ENCODE results near the gene AKAP12. TPM values are rescaled to one million over a fixed set of nuclear protein-coding genes. Genes with fewer than 3 reads are reported as not detected.

Gene AKAP12
- total RNA-seq, 3 donors from 2014 or later: 40.7 to 368 (median 127) TPM

DNA sequence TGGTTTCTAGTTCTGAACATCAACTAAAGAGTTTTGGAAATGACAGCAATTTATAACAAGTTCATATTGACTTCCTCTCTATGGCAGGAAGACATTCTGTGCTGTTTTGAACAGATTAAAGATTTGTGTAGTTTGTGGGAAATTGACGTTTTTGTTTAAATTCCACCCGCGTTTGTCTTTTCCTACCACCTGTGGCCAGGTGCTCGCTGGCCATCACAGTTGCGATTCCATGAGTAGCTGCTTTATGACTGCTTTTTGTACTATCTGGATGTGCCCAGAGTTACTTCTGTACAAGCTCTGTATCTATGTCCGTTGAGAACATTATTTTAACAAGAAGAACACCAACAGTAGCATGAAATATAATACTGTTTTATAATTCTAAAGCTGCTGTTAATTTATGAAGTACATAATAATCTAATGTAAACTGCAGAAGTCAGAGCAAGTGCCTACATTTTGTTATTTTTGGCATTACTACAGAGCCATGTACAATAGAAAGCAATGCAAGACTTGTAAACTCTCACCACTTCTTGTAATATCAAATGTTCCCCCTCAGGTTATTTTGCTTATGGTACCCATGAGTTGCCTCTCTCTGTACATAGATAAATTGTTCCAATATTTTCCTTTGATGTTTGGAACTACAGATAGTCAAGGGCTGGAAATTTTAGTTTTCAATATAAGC, 118.1 kb downstream of the AKAP12 start:
- no peak for DNase-seq (ENCODE audit: low spot score in 2 of 2)
- Histone ChIP-seq H3K4me1 (no peaks in the 10 kb centered on the region), H3K36me3 (no peaks in the 10 kb centered on the region), H3K27me3 (no peaks in the 10 kb centered on the region), H3K9me3 (no peaks in the 10 kb centered on the region), H3K4me3 (no peak overlapping the region), H3K27ac (no peak overlapping the region)
- intact Hi-C loops (cut with DNase I; ENCODE audit: low total_unique reads): no loop called here
- TF ChIP-seq, protein P1, sequence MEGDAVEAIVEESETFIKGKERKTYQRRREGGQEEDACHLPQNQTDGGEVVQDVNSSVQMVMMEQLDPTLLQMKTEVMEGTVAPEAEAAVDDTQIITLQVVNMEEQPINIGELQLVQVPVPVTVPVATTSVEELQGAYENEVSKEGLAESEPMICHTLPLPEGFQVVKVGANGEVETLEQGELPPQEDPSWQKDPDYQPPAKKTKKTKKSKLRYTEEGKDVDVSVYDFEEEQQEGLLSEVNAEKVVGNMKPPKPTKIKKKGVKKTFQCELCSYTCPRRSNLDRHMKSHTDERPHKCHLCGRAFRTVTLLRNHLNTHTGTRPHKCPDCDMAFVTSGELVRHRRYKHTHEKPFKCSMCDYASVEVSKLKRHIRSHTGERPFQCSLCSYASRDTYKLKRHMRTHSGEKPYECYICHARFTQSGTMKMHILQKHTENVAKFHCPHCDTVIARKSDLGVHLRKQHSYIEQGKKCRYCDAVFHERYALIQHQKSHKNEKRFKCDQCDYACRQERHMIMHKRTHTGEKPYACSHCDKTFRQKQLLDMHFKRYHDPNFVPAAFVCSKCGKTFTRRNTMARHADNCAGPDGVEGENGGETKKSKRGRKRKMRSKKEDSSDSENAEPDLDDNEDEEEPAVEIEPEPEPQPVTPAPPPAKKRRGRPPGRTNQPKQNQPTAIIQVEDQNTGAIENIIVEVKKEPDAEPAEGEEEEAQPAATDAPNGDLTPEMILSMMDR (IDR thresholded peaks at IDR 0.05): no peak
- TF ChIP-seq POLR2A (IDR thresholded peaks at IDR 0.05) (no peak), POLR2AphosphoS5 (IDR thresholded peaks at IDR 0.05) (no peak)

DNA sequence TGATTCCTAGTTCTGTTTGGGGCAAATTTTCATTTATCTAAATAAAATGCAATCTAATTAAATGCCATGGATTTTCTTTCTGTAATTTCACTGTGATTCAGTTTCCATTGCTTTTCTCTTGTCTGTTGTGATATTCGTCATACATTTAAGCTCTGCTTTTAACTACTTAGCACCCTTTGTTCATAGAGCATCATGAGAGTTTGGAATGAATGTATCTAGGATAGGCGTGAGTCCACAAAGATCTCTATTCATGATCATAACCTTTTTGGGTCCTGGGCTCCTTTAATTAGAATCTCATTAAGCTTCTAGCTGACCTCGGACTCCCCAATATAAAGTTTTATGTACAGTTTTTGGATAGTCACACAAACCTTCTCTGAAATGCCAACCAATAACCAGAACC, 118.7 kb downstream of the AKAP12 start:
- H3K36me3 ChIP-seq: no peaks in the 10 kb centered on the region
- no peak overlapping the region for H3K4me3 ChIP-seq
- intact Hi-C loops (cut with DNase I; ENCODE audit: low total_unique reads): no loop called here
- H3K27me3 ChIP-seq: no peaks in the 10 kb centered on the region
- no peaks in the 10 kb centered on the region for H3K4me1 ChIP-seq
- TF ChIP-seq POLR2A (IDR thresholded peaks at IDR 0.05): no peak
- TF ChIP-seq POLR2AphosphoS5 (IDR thresholded peaks at IDR 0.05): no peak
- TF ChIP-seq, protein P1 (IDR thresholded peaks at IDR 0.05): no peak
- no peak overlapping the region for H3K27ac ChIP-seq
- H3K9me3 ChIP-seq: no peaks in the 10 kb centered on the region
- DNase-seq (ENCODE audit: low spot score in 2 of 2): no peak

DNA sequence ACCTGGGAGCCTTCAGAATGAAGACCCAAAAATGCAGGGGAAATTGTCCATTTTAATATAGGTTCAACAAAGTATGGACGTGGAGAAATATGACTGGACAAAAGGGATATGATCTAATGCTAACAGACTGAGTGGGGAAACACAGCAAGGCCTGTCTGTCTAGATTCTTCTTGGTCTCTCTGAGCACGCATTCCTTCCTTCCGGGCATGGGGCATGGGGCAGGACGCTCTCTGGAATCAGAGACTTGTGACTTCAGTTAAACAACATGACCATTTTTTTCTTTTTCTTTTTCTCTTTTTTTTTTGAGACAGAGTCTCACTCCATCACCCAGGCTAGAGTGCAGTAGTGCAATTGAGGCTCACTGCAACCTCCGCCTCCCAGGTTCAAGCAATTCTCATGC, 119.7 kb downstream of the AKAP12 start:
- H3K27me3 ChIP-seq: no peaks in the 10 kb centered on the region
- no peaks in the 10 kb centered on the region for H3K9me3 ChIP-seq
- H3K36me3 ChIP-seq: no peaks in the 10 kb centered on the region
- intact Hi-C loops (cut with DNase I; ENCODE audit: low total_unique reads): no loop called here
- no peak overlapping the region for H3K4me3 ChIP-seq
- DNase-seq (ENCODE audit: low spot score in 2 of 2): no peak
- no peaks in the 10 kb centered on the region for H3K4me1 ChIP-seq
- H3K27ac ChIP-seq: no peak overlapping the region
- TF ChIP-seq, protein P1 (IDR thresholded peaks at IDR 0.05): no peak
- no peak for TF ChIP-seq POLR2A (IDR thresholded peaks at IDR 0.05)
- no peak for TF ChIP-seq POLR2AphosphoS5 (IDR thresholded peaks at IDR 0.05)

DNA sequence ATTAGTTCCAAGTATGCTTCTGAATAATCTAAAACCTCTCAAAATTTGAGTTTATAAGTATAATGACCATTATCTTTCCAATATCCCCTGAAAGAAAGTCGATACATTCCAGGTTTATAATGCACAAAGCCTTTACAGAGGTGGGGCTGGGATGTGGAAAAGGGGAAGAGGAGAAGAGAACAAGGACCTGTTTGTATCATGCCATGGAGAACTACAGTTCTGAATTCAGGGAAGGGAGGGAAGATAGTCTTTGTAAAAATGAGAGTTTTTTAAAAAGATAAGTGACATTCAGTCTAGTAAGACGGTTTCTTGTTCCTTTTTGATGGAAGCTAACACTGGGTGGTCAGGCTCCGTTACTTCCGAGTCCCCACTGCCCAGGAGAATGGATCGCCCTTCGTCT, 125.5 kb downstream of the AKAP12 start:
- no peaks in the 10 kb centered on the region for H3K36me3 ChIP-seq
- intact Hi-C loops (cut with DNase I; ENCODE audit: low total_unique reads): no loop called here
- H3K9me3 ChIP-seq: no peaks in the 10 kb centered on the region
- no peaks in the 10 kb centered on the region for H3K27me3 ChIP-seq
- no peak for TF ChIP-seq POLR2A (IDR thresholded peaks at IDR 0.05)
- no peak for TF ChIP-seq POLR2AphosphoS5 (IDR thresholded peaks at IDR 0.05)
- TF ChIP-seq, protein P1 (IDR thresholded peaks at IDR 0.05): no peak
- H3K27ac ChIP-seq: no peak overlapping the region
- DNase-seq (ENCODE audit: low spot score in 2 of 2): no peak
- H3K4me3 ChIP-seq: no peak overlapping the region
- no peaks in the 10 kb centered on the region for H3K4me1 ChIP-seq

DNA sequence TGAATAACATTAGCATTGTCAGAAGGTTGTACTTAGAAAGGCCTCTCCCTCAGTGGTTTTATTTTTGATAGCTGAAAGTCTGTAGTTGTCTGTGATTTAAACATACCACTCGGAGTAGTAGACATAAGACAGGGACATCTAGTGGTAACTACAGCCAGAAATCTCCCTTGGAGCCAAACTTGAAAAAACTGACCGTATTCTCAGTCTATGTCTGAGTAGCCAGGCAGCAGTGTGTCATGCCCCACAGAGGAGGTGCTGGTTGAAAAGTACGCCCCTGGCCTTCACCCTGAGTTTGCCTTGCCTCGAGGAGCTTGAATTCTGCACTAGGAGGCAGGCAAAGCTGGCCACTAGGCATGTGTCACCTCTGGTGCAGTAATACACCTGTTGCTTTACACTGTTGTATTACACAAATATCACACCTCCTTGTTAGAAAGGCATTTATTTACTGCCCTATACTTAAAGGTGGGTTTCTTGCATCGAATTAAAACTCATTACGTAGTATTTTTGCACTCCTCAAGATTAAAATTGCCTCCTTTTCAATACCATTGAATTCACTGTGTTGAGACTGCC, 130.8 kb downstream of the AKAP12 start:
- H3K4me3 ChIP-seq: no peak overlapping the region
- no peak overlapping the region for H3K27ac ChIP-seq
- intact Hi-C loops (cut with DNase I; ENCODE audit: low total_unique reads): no loop called here
- no peaks in the 10 kb centered on the region for H3K27me3 ChIP-seq
- TF ChIP-seq POLR2A (IDR thresholded peaks at IDR 0.05): no peak
- TF ChIP-seq, protein P1 (IDR thresholded peaks at IDR 0.05): no peak
- no peak for TF ChIP-seq POLR2AphosphoS5 (IDR thresholded peaks at IDR 0.05)
- no peaks in the 10 kb centered on the region for H3K36me3 ChIP-seq
- no peaks in the 10 kb centered on the region for H3K4me1 ChIP-seq
- DNase-seq (ENCODE audit: low spot score in 2 of 2): no peak
- H3K9me3 ChIP-seq: no peaks in the 10 kb centered on the region
